Prostate gland (tissue), 2 donors: ENCODE measurements around the gene DOK6.

Experiments used
- CTCF ChIP-seq, 4 experiments: fragments of 200-600 bp in 2 of 4; fragments of 450-650 bp in 2 of 4; sonication (generic) in 2 of 4; IDR thresholded peaks; 1 replicate in 3 of 4; 2 replicates in 1 of 4; pipeline ENCODE4 v1.5.1; 2016 to 2019; ENCODE audit warnings: antibody characterized with exemption in 4 of 4, mild to moderate bottlenecking in 2 of 4, moderate library complexity in 2 of 4
- POLR2A ChIP-seq: fragments of 450-650 bp; IDR thresholded peaks from one replicate; pipeline ENCODE4 v1.6.1; 2016; ENCODE audit warnings: antibody characterized with exemption, mild to moderate bottlenecking
- POLR2AphosphoS5 ChIP-seq: sonication (generic); formaldehyde crosslinking; IDR thresholded peaks from one replicate; pipeline ENCODE4 v1.6.1; 2017; ENCODE audit warnings: antibody characterized with exemption

- TF ChIP-seq CTCF (IDR thresholded peaks at IDR 0.05) = no peak
- TF ChIP-seq POLR2AphosphoS5 = no peak
- TF ChIP-seq POLR2A = no peak
These were observed 250.6 kb downstream of the DOK6 start for GRCh38 chr18:69651243-69651642.
